ENCODE results near the gene SLC25A13.

SLC25A13 gene

DNA sequence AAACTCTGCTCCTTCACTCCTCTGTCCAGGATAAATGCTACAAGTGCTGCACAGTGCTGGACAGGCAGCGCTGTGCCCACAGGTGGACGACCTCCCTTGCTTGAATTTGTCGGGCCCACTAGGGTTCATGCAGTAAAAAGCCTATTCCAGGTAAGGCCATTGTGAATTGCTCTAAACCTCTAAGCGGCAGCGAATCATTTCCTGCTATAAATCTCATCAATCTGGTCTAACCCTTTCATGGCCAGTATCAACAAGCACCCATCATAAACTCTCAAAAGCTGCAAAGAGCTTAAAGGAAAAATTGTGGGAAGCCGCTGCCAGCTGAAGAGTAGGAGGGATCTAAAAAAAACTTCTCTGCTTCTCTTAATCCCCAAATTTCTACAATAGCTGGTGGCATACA, 134.2 kb downstream of the SLC25A13 start:
- in situ Hi-C loops (cut with HindIII; ENCODE audit: low sequenced_read_pairs), result no loop called here
- DNase-seq (ENCODE audit: low read depth), result no peak
- TF ChIP-seq, protein P1, sequence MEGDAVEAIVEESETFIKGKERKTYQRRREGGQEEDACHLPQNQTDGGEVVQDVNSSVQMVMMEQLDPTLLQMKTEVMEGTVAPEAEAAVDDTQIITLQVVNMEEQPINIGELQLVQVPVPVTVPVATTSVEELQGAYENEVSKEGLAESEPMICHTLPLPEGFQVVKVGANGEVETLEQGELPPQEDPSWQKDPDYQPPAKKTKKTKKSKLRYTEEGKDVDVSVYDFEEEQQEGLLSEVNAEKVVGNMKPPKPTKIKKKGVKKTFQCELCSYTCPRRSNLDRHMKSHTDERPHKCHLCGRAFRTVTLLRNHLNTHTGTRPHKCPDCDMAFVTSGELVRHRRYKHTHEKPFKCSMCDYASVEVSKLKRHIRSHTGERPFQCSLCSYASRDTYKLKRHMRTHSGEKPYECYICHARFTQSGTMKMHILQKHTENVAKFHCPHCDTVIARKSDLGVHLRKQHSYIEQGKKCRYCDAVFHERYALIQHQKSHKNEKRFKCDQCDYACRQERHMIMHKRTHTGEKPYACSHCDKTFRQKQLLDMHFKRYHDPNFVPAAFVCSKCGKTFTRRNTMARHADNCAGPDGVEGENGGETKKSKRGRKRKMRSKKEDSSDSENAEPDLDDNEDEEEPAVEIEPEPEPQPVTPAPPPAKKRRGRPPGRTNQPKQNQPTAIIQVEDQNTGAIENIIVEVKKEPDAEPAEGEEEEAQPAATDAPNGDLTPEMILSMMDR (IDR thresholded peaks at IDR 0.05; ENCODE audit: low read depth, low read length, missing control alignments), result no peak

DNA sequence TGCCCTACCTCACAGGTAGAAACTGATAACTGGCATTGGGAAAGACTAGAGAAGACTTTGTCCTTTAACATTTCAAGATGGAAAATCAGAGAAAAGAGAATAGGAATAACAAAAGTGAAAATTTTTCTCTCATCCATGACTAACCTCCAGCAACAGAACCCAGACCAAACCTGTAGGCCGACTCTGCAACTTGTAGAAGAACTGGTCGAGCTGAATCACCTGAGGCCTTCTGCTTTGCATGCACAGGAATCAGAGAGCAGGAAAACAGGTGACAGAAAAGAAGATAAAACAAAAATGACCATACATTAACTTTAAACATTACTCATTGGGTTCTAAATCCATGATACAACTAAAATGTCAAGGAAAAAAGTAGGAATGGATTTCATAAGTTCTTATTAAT, 137.1 kb downstream of the SLC25A13 start:
- DNase-seq (ENCODE audit: low read depth), result no peak
- in situ Hi-C loops (cut with HindIII; ENCODE audit: low sequenced_read_pairs), result no loop called here
- TF ChIP-seq, protein P1 (IDR thresholded peaks at IDR 0.05; ENCODE audit: low read depth, low read length, missing control alignments), result no peak
- H3K4me3 ChIP-seq (ENCODE audit: low read depth, low read length), result no peak overlapping the region

More for the DNA sequence above, 134.2 kb downstream of the SLC25A13 start:
- H3K4me3 ChIP-seq (ENCODE audit: low read depth, low read length), result no peak overlapping the region

- TF ChIP-seq, protein P1 (IDR thresholded peaks at IDR 0.05; ENCODE audit: low read depth, low read length, missing control alignments), result no peak
- in situ Hi-C loops (cut with HindIII; ENCODE audit: low sequenced_read_pairs), result no loop called here
- no peak overlapping the region for H3K4me3 ChIP-seq (ENCODE audit: low read depth, low read length)
Observed at GRCh38 chr7:96183163-96183670, 138.7 kb downstream of the SLC25A13 start.

GRCh38 chr7:96182424-96183158, 139.3 kb downstream of the SLC25A13 start:
- no peak for DNase-seq (ENCODE audit: low read depth)
- TF ChIP-seq, protein P1 (IDR thresholded peaks at IDR 0.05; ENCODE audit: low read depth, low read length, missing control alignments), result no peak
- in situ Hi-C loops (cut with HindIII; ENCODE audit: low sequenced_read_pairs), result no loop called here
- no peak overlapping the region for H3K4me3 ChIP-seq (ENCODE audit: low read depth, low read length)

More at GRCh38 chr7:96183163-96183670, 138.7 kb downstream of the SLC25A13 start:
- no peak for DNase-seq (ENCODE audit: low read depth)

DNA sequence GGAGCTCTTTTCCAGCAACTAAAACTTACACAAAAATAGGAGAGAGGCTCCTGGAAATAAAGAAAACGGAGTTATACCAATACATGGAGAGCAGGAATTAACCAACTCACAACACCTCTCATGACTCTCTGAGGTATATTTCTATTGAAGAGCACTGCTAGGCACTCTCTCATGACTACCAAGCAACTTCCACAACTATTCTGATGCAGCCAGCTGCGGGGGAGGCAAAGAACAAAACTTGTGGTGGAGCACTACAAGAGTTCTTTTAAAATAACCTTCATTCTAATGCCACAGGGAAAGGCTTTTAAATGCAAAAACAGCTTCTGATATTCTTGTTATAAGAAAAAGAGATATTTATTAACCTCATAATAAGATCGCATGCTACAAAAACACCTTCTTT, 140.7 kb downstream of the SLC25A13 start:
- in situ Hi-C loops (cut with HindIII; ENCODE audit: low sequenced_read_pairs), result no loop called here
- TF ChIP-seq, protein P1 (IDR thresholded peaks at IDR 0.05; ENCODE audit: low read depth, low read length, missing control alignments), result no peak
- DNase-seq (ENCODE audit: low read depth), result no peak
- H3K4me3 ChIP-seq (ENCODE audit: low read depth, low read length), result no peak overlapping the region

GRCh38 chr7:96179837-96180236, 142.1 kb downstream of the SLC25A13 start:
- TF ChIP-seq, protein P1 (IDR thresholded peaks at IDR 0.05; ENCODE audit: low read depth, low read length, missing control alignments), result no peak
- no peak overlapping the region for H3K4me3 ChIP-seq (ENCODE audit: low read depth, low read length)
- in situ Hi-C loops (cut with HindIII; ENCODE audit: low sequenced_read_pairs), result no loop called here
- DNase-seq (ENCODE audit: low read depth), result no peak

Measured in astrocyte of the cerebellum (primary cell).